A673 (cell line): ENCODE data around the gene PNMA6E.

Experiments
- CTCF ChIP-seq: fragments of 300-800, 200-600 bp; sonication (generic); conservative IDR thresholded peaks from 2 replicates; pipeline ENCODE4 v1.5.1; 2017; ENCODE audit warnings: low read depth, mild to moderate bottlenecking, antibody characterized with exemption, low read length, moderate library complexity, mixed read lengths
- EZH2 ChIP-seq: fragments of 200-600 bp; sonication (generic); IDR thresholded peaks from 2 replicates; pipeline ENCODE4 v1.6.1; 2017; ENCODE audit warnings: borderline replicate concordance, low read depth, mild to moderate bottlenecking, mixed read lengths, antibody characterized with exemption, low read length; ENCODE audit not compliant: poor library complexity, severe bottlenecking

GRCh38 chrX:153405426-153405825 lies 4.3 kb upstream of the PNMA6E start:
- TF ChIP-seq EZH2 (no peak), CTCF (no peak)
